Lower lobe of right lung (tissue), 2 donors: Measurements from ENCODE around the gene GAB4. TPM values are rescaled to one million over a fixed set of nuclear protein-coding genes. Genes with fewer than 3 reads are reported as not detected.

ENCODE experiments used
- ATAC-seq, 2 donors: fragments of 200-7000 bp; cut with Tn5 transposase; one replicate each; pipeline ENCODE4 v1.9.1; 2020 to 2022; ENCODE audit warnings: mild to moderate bottlenecking in 2 of 2, moderate library complexity in 2 of 2
- DNase-seq: peaks from one replicate; pipeline ENCODE4 v3.0.0-alpha.2; 2020
- H3K27ac ChIP-seq: fragments of 200-600 bp; one replicate; pipeline ENCODE4 v1.8.0; 2022
- H3K27me3 ChIP-seq: fragments of 200-600 bp; one replicate; pipeline ENCODE4 v1.8.0; 2022; ENCODE audit warnings: low read depth
- H3K36me3 ChIP-seq: fragments of 200-600 bp; one replicate; pipeline ENCODE4 v1.8.0; 2022; ENCODE audit warnings: mild to moderate bottlenecking
- H3K4me1 ChIP-seq: fragments of 200-600 bp; one replicate; pipeline ENCODE4 v1.8.0; 2022
- H3K4me3 ChIP-seq: fragments of 200-600 bp; one replicate; pipeline ENCODE4 v1.8.0; 2022; ENCODE audit warnings: mild to moderate bottlenecking
- H3K9me3 ChIP-seq: fragments of 200-600 bp; one replicate; pipeline ENCODE4 v1.8.0; 2022
- intact Hi-C: fragments of 100-400 bp; cut with DNase I; formaldehyde crosslinking; loops from one replicate; pipeline ENCODE4 v1.11.0; 2022
- total RNA-seq: library from RNA; stranded (reverse); fragmentation: NEBNext Ultra II Directional; extraction: Animal tissue kit (Norgen Biotek cat#: 25700); gene quantifications from one replicate; pipeline ENCODE4 v1.2.1, GENCODE V29; 2021
- TF ChIP-seq, protein P1 (sequence below): fragments of 200-600 bp; IDR thresholded peaks from one replicate; pipeline ENCODE4 v1.8.0; 2022; ENCODE audit warnings: antibody characterized with exemption, mild to moderate bottlenecking
- donor health status: DM: no; HTN: yes; CAD: no; lungs with severe emphysema.

The GAB4 gene
- total RNA-seq, 1 donor from 2014 or later: not detected

DNA sequence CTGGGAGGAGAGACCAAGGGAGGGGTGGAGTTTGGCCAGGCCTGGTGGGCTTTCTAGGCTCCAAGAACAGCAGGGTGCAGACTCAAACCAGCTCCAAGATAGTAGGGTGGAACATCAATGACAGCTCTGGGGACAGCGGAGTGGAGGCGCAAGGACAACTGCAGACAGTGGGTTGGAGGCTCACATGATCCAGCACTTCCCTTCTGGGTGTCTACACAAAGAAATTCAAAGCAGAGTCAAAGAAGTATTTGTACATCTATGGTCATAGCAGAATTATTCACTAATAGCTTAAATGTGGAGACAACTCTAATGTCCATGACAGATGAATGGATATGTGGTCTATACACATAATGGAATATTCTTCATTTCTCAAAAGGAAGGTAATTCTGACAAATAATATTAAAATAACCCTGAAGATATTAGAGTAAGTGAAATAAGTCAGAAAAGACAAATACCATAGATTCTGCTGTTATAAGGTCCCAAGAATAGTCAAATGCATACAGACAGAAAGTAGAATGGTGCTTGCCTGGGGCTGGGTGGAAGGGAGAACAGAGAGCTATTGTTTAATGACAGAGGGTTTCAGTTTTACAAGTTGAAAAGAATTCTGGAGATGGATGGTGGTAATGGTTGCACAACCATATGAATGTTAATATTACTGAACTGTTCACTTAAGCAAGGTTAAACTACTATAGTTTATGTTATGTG, 5.5 kb upstream of the GAB4 start:
- ATAC-seq (no peak), DNase-seq (no peak)
- intact Hi-C loops: no loop called here
- Histone ChIP-seq H3K4me1 (no peaks in the 10 kb centered on the region), H3K36me3 (no peaks in the 10 kb centered on the region), H3K9me3 (no peaks in the 10 kb centered on the region), H3K4me3 (no peak overlapping the region), H3K27me3 (peaks cover 20% of the 10 kb centered on the region), H3K27ac (no peak overlapping the region)
- TF ChIP-seq, protein P1, sequence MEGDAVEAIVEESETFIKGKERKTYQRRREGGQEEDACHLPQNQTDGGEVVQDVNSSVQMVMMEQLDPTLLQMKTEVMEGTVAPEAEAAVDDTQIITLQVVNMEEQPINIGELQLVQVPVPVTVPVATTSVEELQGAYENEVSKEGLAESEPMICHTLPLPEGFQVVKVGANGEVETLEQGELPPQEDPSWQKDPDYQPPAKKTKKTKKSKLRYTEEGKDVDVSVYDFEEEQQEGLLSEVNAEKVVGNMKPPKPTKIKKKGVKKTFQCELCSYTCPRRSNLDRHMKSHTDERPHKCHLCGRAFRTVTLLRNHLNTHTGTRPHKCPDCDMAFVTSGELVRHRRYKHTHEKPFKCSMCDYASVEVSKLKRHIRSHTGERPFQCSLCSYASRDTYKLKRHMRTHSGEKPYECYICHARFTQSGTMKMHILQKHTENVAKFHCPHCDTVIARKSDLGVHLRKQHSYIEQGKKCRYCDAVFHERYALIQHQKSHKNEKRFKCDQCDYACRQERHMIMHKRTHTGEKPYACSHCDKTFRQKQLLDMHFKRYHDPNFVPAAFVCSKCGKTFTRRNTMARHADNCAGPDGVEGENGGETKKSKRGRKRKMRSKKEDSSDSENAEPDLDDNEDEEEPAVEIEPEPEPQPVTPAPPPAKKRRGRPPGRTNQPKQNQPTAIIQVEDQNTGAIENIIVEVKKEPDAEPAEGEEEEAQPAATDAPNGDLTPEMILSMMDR: no peak

DNA sequence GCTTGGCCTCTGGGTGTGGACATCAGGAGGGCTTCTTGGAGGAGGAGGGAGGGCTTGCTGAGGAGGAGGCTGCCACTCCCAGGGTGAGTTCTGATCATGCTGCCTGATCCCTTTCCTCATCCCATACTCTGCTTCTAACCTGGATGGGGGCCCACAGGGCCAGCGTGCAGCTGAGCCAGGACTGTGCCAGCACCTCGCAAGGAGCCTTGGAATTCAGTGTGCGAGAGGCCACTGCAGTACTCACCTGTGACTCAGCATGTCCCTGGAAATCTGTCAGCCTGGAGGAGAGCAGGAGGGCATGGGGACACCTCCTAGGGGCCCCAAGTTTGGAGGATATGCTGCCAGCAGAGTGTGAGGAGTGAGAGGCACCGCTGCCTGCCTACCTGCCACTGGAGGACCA, 4.2 kb upstream of the GAB4 start:
- Histone ChIP-seq H3K27me3 (peaks cover 27% of the 10 kb centered on the region), H3K9me3 (no peaks in the 10 kb centered on the region), H3K36me3 (no peaks in the 10 kb centered on the region), H3K4me1 (no peaks in the 10 kb centered on the region), H3K27ac (no peak overlapping the region), H3K4me3 (no peak overlapping the region)
- no peak for DNase-seq
- intact Hi-C loops: no loop called here
- ATAC-seq: no peak
- TF ChIP-seq, protein P1: no peak

DNA sequence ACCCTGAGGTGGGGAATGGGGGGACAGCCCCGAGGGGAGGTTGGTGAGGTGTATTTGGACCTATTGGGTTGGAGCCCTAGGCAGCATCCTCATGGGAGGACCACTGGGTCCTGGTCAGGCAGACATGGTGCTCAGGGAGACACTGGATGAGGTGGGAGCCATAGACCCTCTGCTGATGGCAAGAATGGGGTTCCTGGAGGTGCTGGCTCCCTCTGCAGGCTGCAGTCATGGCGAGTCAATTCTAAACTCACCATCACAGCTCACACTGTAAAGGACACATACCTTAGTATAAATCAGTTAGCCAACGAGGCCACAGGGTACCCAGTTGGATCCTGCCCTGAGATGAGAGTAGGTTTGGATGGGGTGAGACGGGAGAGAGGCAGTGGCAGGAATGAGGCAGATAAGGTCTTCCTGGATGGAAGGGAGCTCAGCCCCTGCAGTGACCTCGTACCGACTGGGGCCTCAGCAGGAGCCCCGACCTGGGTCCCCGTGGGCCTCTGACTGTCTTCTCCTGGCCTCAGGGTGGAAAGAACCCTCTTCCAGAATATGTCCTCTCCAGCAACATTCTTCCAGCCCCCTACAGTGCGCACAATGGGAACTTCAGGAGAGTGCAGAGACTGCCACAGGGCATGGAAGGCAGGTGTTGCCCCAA, 1.7 kb upstream of the GAB4 start:
- H3K36me3 ChIP-seq: no peaks in the 10 kb centered on the region
- H3K9me3 ChIP-seq: no peaks in the 10 kb centered on the region
- ATAC-seq: no peak
- peaks cover 27% of the 10 kb centered on the region for H3K27me3 ChIP-seq
- intact Hi-C loops: no loop called here
- DNase-seq: no peak
- no peak overlapping the region for H3K4me3 ChIP-seq
- no peak overlapping the region for H3K27ac ChIP-seq
- TF ChIP-seq, protein P1: no peak
- no peaks in the 10 kb centered on the region for H3K4me1 ChIP-seq

DNA sequence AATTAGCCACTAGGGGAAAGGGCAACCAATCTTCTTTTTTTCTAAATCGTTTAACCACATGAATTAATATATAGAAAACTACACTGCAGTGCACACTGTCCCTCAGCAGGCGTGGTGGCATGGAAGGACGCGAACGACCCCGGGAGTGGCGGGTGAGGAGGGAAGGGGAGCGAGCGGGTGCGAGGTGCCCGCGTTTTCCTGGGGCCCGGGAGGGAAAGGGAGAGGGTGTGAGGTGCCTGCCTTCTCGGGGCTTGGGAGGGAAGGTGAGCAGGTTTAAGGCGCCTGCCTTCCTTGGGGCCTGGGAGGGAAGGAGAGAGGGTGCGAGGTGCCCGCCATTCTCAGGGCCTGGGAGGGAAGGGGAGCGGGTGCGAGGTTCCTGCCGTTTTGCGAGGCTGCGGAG, 765 bp downstream of the GAB4 start:
- Histone ChIP-seq H3K27me3 (peaks cover 31% of the 10 kb centered on the region), H3K27ac (no peak overlapping the region), H3K4me1 (no peaks in the 10 kb centered on the region), H3K9me3 (no peaks in the 10 kb centered on the region), H3K4me3 (no peak overlapping the region), H3K36me3 (no peaks in the 10 kb centered on the region)
- no peak for ATAC-seq
- TF ChIP-seq, protein P1: no peak
- intact Hi-C loops: no loop called here
- DNase-seq: no peak

DNA sequence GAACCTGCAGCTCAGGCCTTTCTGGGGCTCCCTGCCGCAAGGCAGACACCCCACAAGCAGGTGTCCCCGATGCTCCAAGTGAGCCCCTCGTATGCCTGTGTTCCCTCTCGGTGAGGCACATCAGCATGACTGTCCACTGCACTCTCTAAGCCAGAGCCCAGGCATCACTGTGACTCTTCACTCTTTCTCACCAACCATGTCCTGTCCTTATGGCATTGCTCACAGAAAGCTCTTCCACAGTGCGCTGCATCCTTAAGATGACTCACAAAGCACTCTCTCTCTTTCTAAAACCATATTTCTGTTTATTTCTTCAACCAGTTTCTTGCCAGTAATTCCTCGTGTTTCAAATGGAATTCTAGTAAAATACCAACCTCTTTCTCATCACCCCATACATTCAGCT, 18.1 kb downstream of the GAB4 start:
- no peak for ATAC-seq
- no peak overlapping the region for H3K27ac ChIP-seq

More for the DNA sequence above, 18.1 kb downstream of the GAB4 start:
- H3K9me3 ChIP-seq: no peaks in the 10 kb centered on the region
- intact Hi-C loops: no loop called here
- DNase-seq: no peak
- no peaks in the 10 kb centered on the region for H3K27me3 ChIP-seq
- TF ChIP-seq, protein P1: no peak
- no peaks in the 10 kb centered on the region for H3K4me1 ChIP-seq
- H3K4me3 ChIP-seq: no peak overlapping the region
- no peaks in the 10 kb centered on the region for H3K36me3 ChIP-seq
